ENCODE data around the gene CD109. TPM values are rescaled to one million over a fixed set of nuclear protein-coding genes. Genes with fewer than 3 reads are reported as not detected.
"Not testable (repeated sequence)": the region's sequence is repeated elsewhere in the genome, so short reads cannot be mapped to it uniquely, and the experiment has no call there.

Gene CD109
- total RNA-seq, 1 experiment from 2014 or later, result 64.8 TPM

- not testable (repeated sequence) for DNase-seq (ENCODE audit: low read depth)
Measured at GRCh38 chr6:73725192-73725591, 29.2 kb downstream of the CD109 start.

GRCh38 chr6:73727114-73727513, 31.1 kb downstream of the CD109 start:
- no peak for DNase-seq (ENCODE audit: low read depth)

GRCh38 chr6:73728548-73729205, 32.7 kb downstream of the CD109 start:
- DNase-seq (ENCODE audit: low read depth), result no peak

GRCh38 chr6:73731285-73731684, 35.3 kb downstream of the CD109 start:
- no peak for DNase-seq (ENCODE audit: low read depth)

- DNase-seq (ENCODE audit: low read depth), result peak; percentile 68
Measured at GRCh38 chr6:73732845-73733675, 37.1 kb downstream of the CD109 start.

- no peak for DNase-seq (ENCODE audit: low read depth)
Measured at GRCh38 chr6:73733791-73734190, 37.8 kb downstream of the CD109 start.

- no peak for DNase-seq (ENCODE audit: low read depth)
Measured at GRCh38 chr6:73734832-73735453, 38.9 kb downstream of the CD109 start.

GRCh38 chr6:73738367-73739028, 42.5 kb downstream of the CD109 start:
- no peak for DNase-seq (ENCODE audit: low read depth)

- peak; percentile 68 for DNase-seq (ENCODE audit: low read depth)
Measured at GRCh38 chr6:73739096-73739495, 43.1 kb downstream of the CD109 start.

- no peak for DNase-seq (ENCODE audit: low read depth)
Measured at GRCh38 chr6:73742433-73742832, 46.4 kb downstream of the CD109 start.

- no peak for DNase-seq (ENCODE audit: low read depth)
Measured at GRCh38 chr6:73743081-73743480, 47.1 kb downstream of the CD109 start.

GRCh38 chr6:73743556-73743955, 47.6 kb downstream of the CD109 start:
- DNase-seq (ENCODE audit: low read depth), result no peak

GRCh38 chr6:73746787-73747186, 50.8 kb downstream of the CD109 start:
- DNase-seq (ENCODE audit: low read depth), result peak; percentile 31

- peak; percentile 6 for DNase-seq (ENCODE audit: low read depth)
Measured at GRCh38 chr6:73747289-73747688, 51.3 kb downstream of the CD109 start.

GRCh38 chr6:73752943-73753342, 56.9 kb downstream of the CD109 start:
- no peak for DNase-seq (ENCODE audit: low read depth)

GRCh38 chr6:73766040-73766439, 70.0 kb downstream of the CD109 start:
- no peak for DNase-seq (ENCODE audit: low read depth)

- no peak for DNase-seq (ENCODE audit: low read depth)
Measured at GRCh38 chr6:73768558-73768957, 72.6 kb downstream of the CD109 start.

- no peak for DNase-seq (ENCODE audit: low read depth)
Measured at GRCh38 chr6:73769976-73770375, 74.0 kb downstream of the CD109 start.

- peak; percentile 97 for DNase-seq (ENCODE audit: low read depth)
Measured at GRCh38 chr6:73774311-73774774, 78.3 kb downstream of the CD109 start.

GRCh38 chr6:73779943-73780342, 83.9 kb downstream of the CD109 start:
- no peak for DNase-seq (ENCODE audit: low read depth)

GRCh38 chr6:73782911-73783310, 86.9 kb downstream of the CD109 start:
- DNase-seq (ENCODE audit: low read depth), result no peak
